Measurements from ENCODE around the gene DUSP23.

GRCh38 chr1:159830722-159831121 is 50.0 kb downstream of the DUSP23 start:
- no peak for TF ChIP-seq EZH2 (IDR thresholded peaks at IDR 0.05; ENCODE audit: insufficient read depth, poor library complexity, severe bottlenecking)
- TF ChIP-seq EZH2phosphoT487 (IDR thresholded peaks at IDR 0.05; ENCODE audit: insufficient read depth, low read depth): no peak

Measured in GM23248 (cell line).